Left ventricle myocardium inferior (tissue), 1 donor: ENCODE measurements around the gene PLEKHA7. TPM values are rescaled to one million over a fixed set of nuclear protein-coding genes. Genes with fewer than 3 reads are reported as not detected.

ENCODE experiments used
- DNase-seq: peaks from one replicate; pipeline ENCODE4 v3.0.0-alpha.2; 2020
- H3K27ac ChIP-seq: fragments of 200-600 bp; replicated peaks from 2 replicates; pipeline ENCODE4 v1.8.0; 2021
- H3K27me3 ChIP-seq: fragments of 200-600 bp; 2 replicates; pipeline ENCODE4 v1.8.0; 2021; ENCODE audit warnings: low read depth
- H3K36me3 ChIP-seq: fragments of 200-600 bp; 2 replicates; pipeline ENCODE4 v1.8.0; 2021
- H3K4me1 ChIP-seq: fragments of 200-600 bp; 2 replicates; pipeline ENCODE4 v1.8.0; 2021
- H3K4me3 ChIP-seq: fragments of 200-600 bp; 2 replicates; pipeline ENCODE4 v1.8.0; 2021; ENCODE audit warnings: mild to moderate bottlenecking, moderate library complexity
- H3K9me3 ChIP-seq: fragments of 200-600 bp; replicated peaks from 2 replicates; pipeline ENCODE4 v1.8.0; 2021
- intact Hi-C: fragments of 100-400 bp; cut with micrococcal nuclease; formaldehyde crosslinking; loops from one replicate; pipeline ENCODE4 v1.11.0; 2022
- total RNA-seq: library from RNA; stranded (reverse); fragmentation: NEBNext Ultra II Directional; extraction: Animal tissue kit (Norgen Biotek cat#: 25700); gene quantifications from one replicate; pipeline ENCODE4 v1.2.1, GENCODE V29; 2021
- TF ChIP-seq, protein P1 (sequence below): fragments of 200-600 bp; IDR thresholded peaks from 2 replicates; pipeline ENCODE4 v1.8.0; 2021; ENCODE audit warnings: antibody characterized with exemption, mild to moderate bottlenecking, borderline replicate concordance
- donor health status: DM: no; HTN: yes; CAD: no; lungs with severe emphysema.

The PLEKHA7 gene
- total RNA-seq, 1 donor from 2014 or later: 33.2 TPM

DNA sequence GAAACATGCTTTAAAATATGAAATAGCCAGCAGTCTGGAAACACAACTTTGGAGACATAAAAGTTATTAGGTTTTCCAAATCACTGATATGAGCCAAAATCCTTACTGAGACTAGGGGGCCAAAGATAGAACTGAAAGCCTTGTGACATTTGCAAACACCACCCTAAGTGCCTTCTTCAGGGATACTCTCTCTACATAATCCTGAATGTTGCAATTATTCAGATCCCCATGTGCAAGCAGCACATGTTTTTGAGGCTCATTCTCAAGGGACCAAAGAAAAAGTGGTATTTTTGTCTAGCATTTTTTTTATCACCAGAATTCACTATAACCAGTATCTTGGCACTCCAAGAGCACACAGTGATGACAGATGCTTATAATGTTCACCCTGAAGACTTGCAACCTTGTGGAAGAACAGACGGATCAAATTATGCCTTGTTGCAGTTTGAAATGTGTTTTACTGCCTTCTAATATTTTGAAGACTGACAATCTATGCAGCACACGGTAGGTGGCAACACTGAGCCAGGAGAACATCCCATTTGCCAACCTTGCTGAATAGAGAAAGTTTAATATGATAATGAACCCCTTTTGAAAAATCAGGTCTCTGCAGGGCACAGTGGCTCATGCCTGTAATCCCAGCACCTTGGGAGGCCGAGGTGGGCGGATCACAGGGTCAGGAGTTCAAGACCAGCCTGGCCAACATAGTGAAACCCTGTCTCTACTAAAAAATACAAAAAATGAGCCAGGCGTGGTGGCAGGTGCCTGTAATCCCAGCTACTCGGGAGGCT is 78.5 kb downstream of the PLEKHA7 start:
- H3K36me3 ChIP-seq: no peaks in the 10 kb centered on the region
- peak overlapping the region; percentile 7 for H3K4me3 ChIP-seq
- no peaks in the 10 kb centered on the region for H3K27me3 ChIP-seq
- H3K9me3 ChIP-seq: no peaks in the 10 kb centered on the region
- H3K27ac ChIP-seq: peak overlapping the region; percentile 74
- TF ChIP-seq, protein P1, sequence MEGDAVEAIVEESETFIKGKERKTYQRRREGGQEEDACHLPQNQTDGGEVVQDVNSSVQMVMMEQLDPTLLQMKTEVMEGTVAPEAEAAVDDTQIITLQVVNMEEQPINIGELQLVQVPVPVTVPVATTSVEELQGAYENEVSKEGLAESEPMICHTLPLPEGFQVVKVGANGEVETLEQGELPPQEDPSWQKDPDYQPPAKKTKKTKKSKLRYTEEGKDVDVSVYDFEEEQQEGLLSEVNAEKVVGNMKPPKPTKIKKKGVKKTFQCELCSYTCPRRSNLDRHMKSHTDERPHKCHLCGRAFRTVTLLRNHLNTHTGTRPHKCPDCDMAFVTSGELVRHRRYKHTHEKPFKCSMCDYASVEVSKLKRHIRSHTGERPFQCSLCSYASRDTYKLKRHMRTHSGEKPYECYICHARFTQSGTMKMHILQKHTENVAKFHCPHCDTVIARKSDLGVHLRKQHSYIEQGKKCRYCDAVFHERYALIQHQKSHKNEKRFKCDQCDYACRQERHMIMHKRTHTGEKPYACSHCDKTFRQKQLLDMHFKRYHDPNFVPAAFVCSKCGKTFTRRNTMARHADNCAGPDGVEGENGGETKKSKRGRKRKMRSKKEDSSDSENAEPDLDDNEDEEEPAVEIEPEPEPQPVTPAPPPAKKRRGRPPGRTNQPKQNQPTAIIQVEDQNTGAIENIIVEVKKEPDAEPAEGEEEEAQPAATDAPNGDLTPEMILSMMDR: peak; percentile 73
- no peak for DNase-seq
- intact Hi-C loops: no loop called here
- peaks cover 54% of the 10 kb centered on the region for H3K4me1 ChIP-seq

DNA sequence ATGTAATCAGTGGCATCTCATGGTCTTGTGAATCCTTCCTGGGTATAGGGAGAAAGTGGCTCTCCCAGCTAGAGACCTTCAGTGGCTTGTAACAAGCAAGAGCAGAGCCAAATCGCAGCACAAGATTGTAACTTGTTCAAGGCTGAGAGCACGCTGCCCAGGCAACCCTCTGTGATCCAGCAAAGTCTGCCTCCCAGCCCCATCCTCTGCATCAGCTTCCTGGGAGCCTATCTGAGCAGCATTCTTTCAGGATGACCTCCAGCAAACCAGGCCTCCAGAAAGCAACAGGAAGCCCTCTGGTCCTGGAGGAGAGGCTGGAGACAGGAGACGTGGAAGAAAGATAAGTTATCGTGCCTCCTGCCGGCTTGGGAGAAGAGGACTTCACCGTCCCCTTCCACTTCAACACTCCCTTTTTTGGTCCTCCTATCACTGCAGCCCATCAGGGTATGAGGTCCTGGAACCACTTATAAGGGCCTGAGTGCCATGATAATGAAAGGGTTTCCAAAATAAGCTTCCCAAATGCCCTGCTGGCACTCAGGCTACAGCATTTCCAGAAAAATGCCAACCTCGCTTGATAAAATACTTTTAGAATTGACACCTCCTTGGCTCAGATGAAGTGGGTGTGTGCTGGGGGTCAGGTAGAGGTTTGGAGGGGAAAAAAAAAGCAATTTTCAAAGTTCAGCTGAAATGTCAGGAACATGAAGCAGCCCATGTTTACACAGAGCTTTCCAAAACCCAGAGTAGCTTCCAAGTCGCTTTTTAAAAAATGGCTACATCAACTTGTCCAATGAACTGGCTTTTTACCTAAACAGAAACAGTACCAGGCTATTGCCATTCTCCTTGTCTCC is 80.2 kb downstream of the PLEKHA7 start:
- Histone ChIP-seq H3K4me3 (no peak overlapping the region), H3K9me3 (no peaks in the 10 kb centered on the region), H3K4me1 (peaks cover 53% of the 10 kb centered on the region), H3K27me3 (no peaks in the 10 kb centered on the region), H3K36me3 (no peaks in the 10 kb centered on the region), H3K27ac (peak overlapping the region; percentile 74)
- intact Hi-C loops: no loop called here
- TF ChIP-seq, protein P1: no peak
- no peak for DNase-seq

DNA sequence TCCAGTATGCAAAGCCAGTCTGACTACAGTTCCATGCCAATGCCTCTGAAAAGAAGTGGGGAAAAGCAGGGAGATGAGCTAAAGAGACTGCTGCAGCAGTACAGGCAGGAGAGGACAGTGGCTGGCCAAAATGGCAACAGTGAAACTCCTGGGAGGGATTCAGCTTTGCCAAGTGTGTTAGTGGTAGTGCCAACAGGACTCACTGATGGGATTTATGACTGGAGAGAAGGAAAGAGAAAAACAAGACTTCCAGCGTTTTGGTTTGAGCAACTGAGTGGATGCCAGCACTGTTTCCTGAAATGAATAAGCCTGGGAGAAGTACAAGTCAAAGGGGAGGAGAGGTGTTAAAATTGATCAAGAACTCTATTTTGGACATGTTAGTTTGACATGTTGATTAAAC is 80.9 kb downstream of the PLEKHA7 start:
- TF ChIP-seq, protein P1: no peak
- peaks cover 53% of the 10 kb centered on the region for H3K4me1 ChIP-seq
- peak overlapping the region; percentile 74 for H3K27ac ChIP-seq
- no peaks in the 10 kb centered on the region for H3K27me3 ChIP-seq
- DNase-seq: no peak
- H3K9me3 ChIP-seq: no peaks in the 10 kb centered on the region
- intact Hi-C loops: no loop called here
- H3K4me3 ChIP-seq: no peak overlapping the region
- H3K36me3 ChIP-seq: no peaks in the 10 kb centered on the region

DNA sequence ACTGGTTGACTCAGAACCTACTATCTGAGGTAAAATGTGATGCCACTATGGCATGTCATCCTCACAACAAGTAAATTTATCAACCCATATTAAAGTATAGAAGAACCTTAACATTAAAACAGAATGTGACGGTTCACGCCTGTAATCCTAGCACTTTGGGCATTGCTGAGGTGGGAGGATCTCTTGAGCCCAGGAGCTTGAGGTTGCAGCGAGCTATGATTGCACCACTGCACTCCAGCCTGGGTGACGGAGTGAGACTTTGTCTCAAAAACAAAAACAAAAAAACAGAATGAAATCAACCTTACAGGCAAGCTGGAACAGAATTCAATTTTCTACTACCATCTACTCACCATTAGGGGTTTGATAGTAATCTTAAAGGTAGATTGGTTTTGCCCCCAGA is 86.2 kb downstream of the PLEKHA7 start:
- Histone ChIP-seq H3K27ac (no peak overlapping the region), H3K36me3 (no peaks in the 10 kb centered on the region), H3K4me1 (peaks cover 45% of the 10 kb centered on the region), H3K4me3 (no peak overlapping the region), H3K27me3 (peaks cover 34% of the 10 kb centered on the region), H3K9me3 (no peaks in the 10 kb centered on the region)
- intact Hi-C loops: no loop called here
- no peak for DNase-seq
- TF ChIP-seq, protein P1: no peak

DNA sequence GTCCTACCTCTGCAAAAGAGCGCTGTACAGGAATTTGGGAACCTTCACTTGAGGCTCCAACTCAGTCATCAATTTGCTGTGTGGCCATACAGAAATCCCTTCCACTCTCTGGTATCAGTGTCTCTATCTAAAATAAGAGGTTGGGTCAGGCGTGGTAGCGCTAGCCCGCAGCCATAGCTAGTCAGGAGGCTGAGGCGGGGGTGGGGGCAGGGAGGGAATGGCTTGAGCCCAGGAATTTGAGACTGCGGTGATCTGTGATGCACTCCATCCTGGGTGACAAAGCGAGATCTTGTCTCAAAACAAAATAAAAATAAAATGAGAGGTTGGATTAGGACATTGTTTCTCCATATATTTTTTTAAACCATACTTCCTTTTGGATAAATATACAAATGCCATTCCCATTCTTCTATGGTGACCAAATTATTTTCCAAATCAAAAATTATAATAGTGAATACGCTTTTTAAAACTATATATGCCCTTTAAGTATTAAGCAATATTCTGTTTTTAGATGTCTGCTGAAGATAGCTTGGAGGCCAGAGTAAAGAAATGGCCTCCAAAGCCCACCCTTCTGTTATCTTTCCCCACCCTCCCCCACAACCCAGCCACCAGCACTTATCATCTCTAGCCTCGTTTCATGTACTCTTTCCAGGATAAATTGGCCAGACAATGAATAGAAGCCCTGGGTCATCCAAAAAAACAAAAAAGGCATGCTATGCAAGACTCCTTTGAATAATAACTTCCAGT is 87.2 kb downstream of the PLEKHA7 start:
- intact Hi-C loops: no loop called here
- H3K4me3 ChIP-seq: no peak overlapping the region
- peaks cover 44% of the 10 kb centered on the region for H3K4me1 ChIP-seq
- H3K27me3 ChIP-seq: peaks cover 34% of the 10 kb centered on the region
- H3K9me3 ChIP-seq: no peaks in the 10 kb centered on the region
- no peak for DNase-seq
- TF ChIP-seq, protein P1: no peak
- no peaks in the 10 kb centered on the region for H3K36me3 ChIP-seq
- no peak overlapping the region for H3K27ac ChIP-seq
